Type B pancreatic cell (in vitro differentiated cells): ENCODE results near the gene KCNJ12. TPM values are rescaled to one million over a fixed set of nuclear protein-coding genes. Genes with fewer than 3 reads are reported as not detected.
"Not testable (repeated sequence)": the region's sequence is repeated elsewhere in the genome, so short reads cannot be mapped to it uniquely, and the experiment has no call there.

Experiments used
- DNase-seq: peaks from one replicate; pipeline ENCODE4 v3.0.0; 2021; ENCODE audit warnings: mixed read lengths; ENCODE audit not compliant: unreplicated experiment; ENCODE audit errors: extremely low spot score
- H3K27ac Mint-ChIP-seq: 2 replicates; pipeline ENCODE4 v1.8.0; 2021; ENCODE audit warnings: mild to moderate bottlenecking, mixed read lengths
- H3K27me3 Mint-ChIP-seq: 2 replicates; pipeline ENCODE4 v1.8.0; 2021; ENCODE audit warnings: mixed read lengths
- H3K36me3 Mint-ChIP-seq: 2 replicates; pipeline ENCODE4 v1.8.0; 2021; ENCODE audit warnings: mixed read lengths
- H3K4me1 Mint-ChIP-seq: one replicate; pipeline ENCODE4 v1.8.0; 2021; ENCODE audit warnings: mixed read lengths; ENCODE audit not compliant: unreplicated experiment
- H3K4me3 Mint-ChIP-seq: 2 replicates; pipeline ENCODE4 v1.8.0; 2021; ENCODE audit warnings: mild to moderate bottlenecking, mixed read lengths
- H3K9me3 Mint-ChIP-seq: 2 replicates; pipeline ENCODE4 v1.8.0; 2021; ENCODE audit warnings: mixed read lengths
- CTCF ChIP-seq: fragments of 200-600 bp; sonication (generic); conservative IDR thresholded peaks from 2 replicates; pipeline ENCODE4 v1.5.0; 2021; ENCODE audit warnings: antibody characterized with exemption, mild to moderate bottlenecking
- total RNA-seq: library from RNA; stranded (reverse); gene quantifications from 2 replicates; pipeline ENCODE4 v1.2.1, GENCODE V29; 2021; ENCODE audit warnings: low replicate concordance

Gene KCNJ12
- total RNA-seq, 1 donor from 2014 or later, result 2.2 TPM

GRCh38 chr17:21400816-21401593, 24.8 kb downstream of the KCNJ12 start:
- peaks cover 2% of the 10 kb centered on the region for H3K27me3 Mint-ChIP-seq
- no peak overlapping the region for H3K27ac Mint-ChIP-seq
- no peak overlapping the region for H3K4me3 Mint-ChIP-seq
- no peak for DNase-seq
- no peak for TF ChIP-seq CTCF
- H3K9me3 Mint-ChIP-seq, result peaks cover 3% of the 10 kb centered on the region
- H3K4me1 Mint-ChIP-seq, result peaks cover 15% of the 10 kb centered on the region
- H3K36me3 Mint-ChIP-seq, result no peaks in the 10 kb centered on the region

GRCh38 chr17:21402166-21402571, 26.0 kb downstream of the KCNJ12 start:
- H3K27me3 Mint-ChIP-seq, DNase-seq, H3K36me3 Mint-ChIP-seq, H3K9me3 Mint-ChIP-seq: not testable (repeated sequence)
- H3K27ac Mint-ChIP-seq, result peak overlapping the region; percentile 35
- H3K4me3 Mint-ChIP-seq, result peak overlapping the region; percentile 64
- H3K4me1 Mint-ChIP-seq, result peaks cover 15% of the 10 kb centered on the region

DNA sequence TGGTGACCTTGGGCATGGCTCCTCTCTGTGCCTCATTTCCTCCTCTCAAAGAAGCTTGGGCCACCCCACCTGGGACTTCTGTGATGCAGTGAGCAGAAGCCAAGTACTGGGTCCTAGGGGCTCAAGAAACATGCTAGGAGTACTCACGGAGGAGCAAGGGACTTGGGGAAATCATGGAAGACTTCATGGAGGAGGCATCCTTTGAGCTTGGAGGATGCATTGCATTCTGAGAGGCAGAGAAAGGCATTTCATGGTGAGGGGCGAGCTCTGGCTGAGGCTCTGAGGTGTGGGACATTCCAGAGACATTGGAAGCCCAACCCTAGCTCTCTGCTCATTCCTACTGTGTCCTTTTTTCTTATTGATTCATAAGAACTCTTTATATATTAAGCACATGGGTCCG, 26.8 kb downstream of the KCNJ12 start:
- H3K4me3 Mint-ChIP-seq, H3K27me3 Mint-ChIP-seq, H3K27ac Mint-ChIP-seq, H3K9me3 Mint-ChIP-seq, DNase-seq, H3K36me3 Mint-ChIP-seq: not testable (repeated sequence)
- peaks cover 15% of the 10 kb centered on the region for H3K4me1 Mint-ChIP-seq

DNA sequence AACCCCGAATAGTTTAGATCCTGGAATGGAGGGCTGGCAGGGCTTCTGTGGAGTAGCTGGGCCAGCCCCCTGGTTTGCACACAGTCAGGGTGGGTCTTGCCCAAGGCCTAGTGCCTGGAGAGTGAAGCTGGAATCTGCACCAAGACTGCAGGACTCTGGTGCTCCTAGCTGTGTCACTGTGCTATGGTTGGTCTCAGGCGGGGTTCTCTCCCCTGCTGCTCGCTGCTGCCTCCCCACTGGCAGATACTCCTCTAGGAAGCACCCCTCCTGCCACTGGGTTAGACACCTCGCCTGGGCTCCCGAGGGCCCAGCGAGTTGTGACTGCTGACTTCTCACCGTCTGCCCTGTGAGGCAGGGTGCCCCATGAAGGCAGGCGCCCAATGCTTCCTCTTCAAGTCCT, 27.9 kb downstream of the KCNJ12 start:
- H3K4me3 Mint-ChIP-seq, H3K27ac Mint-ChIP-seq, H3K9me3 Mint-ChIP-seq, H3K36me3 Mint-ChIP-seq, H3K27me3 Mint-ChIP-seq, DNase-seq: not testable (repeated sequence)
- H3K4me1 Mint-ChIP-seq, result peaks cover 12% of the 10 kb centered on the region

GRCh38 chr17:21404539-21404938, 28.4 kb downstream of the KCNJ12 start:
- not testable (repeated sequence) for H3K9me3 Mint-ChIP-seq, H3K4me3 Mint-ChIP-seq, H3K27ac Mint-ChIP-seq, H3K27me3 Mint-ChIP-seq, DNase-seq, H3K36me3 Mint-ChIP-seq
- H3K4me1 Mint-ChIP-seq, result peaks cover 12% of the 10 kb centered on the region

DNA sequence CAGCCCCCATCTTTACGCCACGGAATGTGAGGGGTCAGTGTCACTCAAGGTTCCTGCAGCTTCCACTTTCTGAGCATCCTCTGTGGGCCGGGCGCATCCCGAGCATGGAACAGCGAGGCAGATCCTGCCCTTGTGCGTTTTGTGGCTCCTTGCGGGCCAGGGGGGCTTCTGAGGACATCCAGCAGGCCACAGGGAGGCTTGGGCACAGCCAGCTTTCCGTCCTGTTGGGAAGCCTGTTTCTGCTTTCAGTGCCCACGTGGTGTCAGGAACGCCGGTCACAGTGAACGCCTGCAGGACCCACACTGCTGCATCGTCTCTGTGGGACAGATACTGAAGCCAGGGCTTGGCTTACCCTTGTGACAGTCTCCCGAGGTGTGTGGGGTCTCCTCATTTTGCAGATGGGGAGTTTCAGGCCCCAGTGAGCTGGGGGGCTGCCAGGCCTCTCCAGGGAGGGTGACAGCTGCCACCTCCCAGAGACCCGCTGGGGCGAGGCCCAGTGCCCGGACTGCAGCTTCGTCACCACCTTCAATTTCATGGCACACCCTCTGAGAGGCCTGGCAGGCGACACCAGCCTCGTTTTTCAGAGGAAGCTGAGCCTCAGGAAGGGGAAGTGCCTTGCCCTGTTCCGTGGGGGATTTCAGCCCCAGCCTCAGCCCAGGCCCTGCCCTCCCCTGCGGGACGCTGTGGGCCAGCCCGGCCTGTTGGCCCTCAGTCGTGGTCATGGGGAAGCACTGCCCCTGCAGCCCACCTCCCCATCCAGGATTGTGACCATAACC, 29.0 kb downstream of the KCNJ12 start:
- not testable (repeated sequence) for H3K27me3 Mint-ChIP-seq, H3K27ac Mint-ChIP-seq, H3K36me3 Mint-ChIP-seq, DNase-seq, H3K9me3 Mint-ChIP-seq, H3K4me3 Mint-ChIP-seq
- H3K4me1 Mint-ChIP-seq, result peaks cover 12% of the 10 kb centered on the region

DNA sequence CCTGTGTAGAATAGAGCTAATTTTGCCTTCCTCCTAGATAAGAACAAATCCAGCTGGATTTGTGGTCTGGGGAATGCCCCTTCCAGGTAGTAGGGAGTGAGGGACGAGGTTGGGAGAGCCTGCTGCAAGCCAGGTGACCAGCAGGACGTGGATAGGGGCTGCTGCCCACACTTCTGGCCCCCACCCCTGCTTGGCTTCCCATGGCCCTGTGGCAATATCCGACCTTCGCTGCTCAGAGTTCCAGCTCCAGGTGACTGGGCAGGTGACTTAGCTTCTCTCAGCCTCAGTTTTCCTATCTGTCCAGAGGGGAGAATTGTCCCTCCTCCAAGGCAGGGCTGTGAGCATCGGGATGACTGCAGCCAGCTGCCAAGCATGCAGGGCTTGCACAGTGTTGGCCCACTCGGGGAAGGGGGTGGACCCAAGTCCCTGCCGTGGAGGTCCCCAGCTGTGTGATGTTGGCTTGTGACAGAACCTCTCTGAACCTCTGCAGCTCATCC, 29.8 kb downstream of the KCNJ12 start:
- not testable (repeated sequence) for DNase-seq, H3K27me3 Mint-ChIP-seq, H3K36me3 Mint-ChIP-seq, H3K9me3 Mint-ChIP-seq, H3K27ac Mint-ChIP-seq, H3K4me3 Mint-ChIP-seq, H3K4me1 Mint-ChIP-seq

GRCh38 chr17:21406616-21407404, 30.7 kb downstream of the KCNJ12 start:
- not testable (repeated sequence) for H3K4me1 Mint-ChIP-seq, H3K9me3 Mint-ChIP-seq, H3K4me3 Mint-ChIP-seq, DNase-seq, H3K27ac Mint-ChIP-seq, H3K36me3 Mint-ChIP-seq, H3K27me3 Mint-ChIP-seq

DNA sequence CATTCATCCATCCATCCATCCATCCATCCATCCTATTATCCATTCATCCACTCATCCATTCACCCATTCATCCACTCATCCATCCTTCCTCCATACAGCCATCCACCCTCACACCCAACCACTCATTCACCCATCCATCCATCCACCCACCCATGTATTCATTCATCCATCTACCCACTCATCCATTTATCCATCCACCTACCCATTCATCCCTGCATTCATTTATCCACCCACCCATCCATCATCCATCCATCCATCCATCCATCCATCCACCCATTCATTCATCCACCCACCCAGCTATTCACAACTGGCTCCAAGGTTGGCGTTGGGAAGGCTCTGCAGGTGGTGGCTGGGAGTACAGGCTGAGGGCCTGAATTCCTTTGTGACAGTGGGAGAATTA, 31.6 kb downstream of the KCNJ12 start:
- not testable (repeated sequence) for H3K27me3 Mint-ChIP-seq, H3K4me3 Mint-ChIP-seq, H3K9me3 Mint-ChIP-seq, DNase-seq, H3K36me3 Mint-ChIP-seq, H3K4me1 Mint-ChIP-seq, H3K27ac Mint-ChIP-seq

DNA sequence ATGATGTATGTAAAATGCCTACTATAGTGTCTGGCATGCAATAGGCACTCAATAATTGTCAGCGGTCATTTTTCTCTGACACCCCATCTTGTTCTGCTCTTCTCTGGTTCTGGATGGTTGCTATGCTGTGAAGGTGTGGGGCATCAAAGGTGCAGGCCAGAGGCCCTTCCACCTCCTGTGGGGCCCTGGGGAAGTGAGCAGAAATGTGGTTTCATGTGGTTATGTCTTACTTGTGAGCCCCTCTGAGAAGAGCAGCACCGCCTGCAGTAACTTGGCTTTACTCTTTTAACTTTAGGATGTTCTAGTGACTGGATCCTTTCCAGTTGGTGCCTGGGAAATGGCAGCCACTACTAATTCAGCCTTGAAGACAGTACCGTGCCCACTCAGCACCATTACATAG, 32.1 kb downstream of the KCNJ12 start:
- not testable (repeated sequence) for H3K27ac Mint-ChIP-seq, H3K4me1 Mint-ChIP-seq, H3K27me3 Mint-ChIP-seq, H3K36me3 Mint-ChIP-seq, H3K4me3 Mint-ChIP-seq, H3K9me3 Mint-ChIP-seq, DNase-seq

GRCh38 chr17:21408766-21409300, 32.7 kb downstream of the KCNJ12 start:
- H3K4me3 Mint-ChIP-seq, H3K27me3 Mint-ChIP-seq, DNase-seq, H3K27ac Mint-ChIP-seq, H3K4me1 Mint-ChIP-seq, H3K9me3 Mint-ChIP-seq, H3K36me3 Mint-ChIP-seq: not testable (repeated sequence)

DNA sequence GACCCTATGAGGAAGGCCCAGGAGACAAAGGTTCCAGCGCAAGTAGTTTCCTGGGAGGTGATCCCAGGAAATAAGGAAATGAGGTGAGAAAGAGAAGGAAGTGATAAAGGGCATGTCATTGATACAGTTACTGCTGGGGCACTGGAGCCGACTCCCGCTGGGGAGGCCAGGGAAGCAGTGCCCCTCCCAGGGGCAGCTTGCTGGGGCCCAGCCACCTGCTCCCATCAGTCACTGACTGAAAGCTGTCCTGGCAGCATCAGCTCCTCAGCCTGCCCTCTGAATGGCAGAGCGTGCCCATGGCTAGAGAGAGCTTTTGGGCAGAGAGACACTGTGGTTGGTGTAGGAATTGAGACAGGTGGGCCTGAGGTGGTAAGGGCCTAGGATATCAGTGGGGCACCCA, 33.2 kb downstream of the KCNJ12 start:
- H3K36me3 Mint-ChIP-seq, H3K27ac Mint-ChIP-seq, H3K4me3 Mint-ChIP-seq, H3K9me3 Mint-ChIP-seq, H3K27me3 Mint-ChIP-seq, DNase-seq, H3K4me1 Mint-ChIP-seq: not testable (repeated sequence)
